HepG2 (cell line): ENCODE measurements around the gene PKN2.

Experiments used
- MTF1 ChIP-seq: sonication (generic); formaldehyde crosslinking; IDR thresholded peaks from 2 replicates; pipeline ENCODE4 v1.5.0; 2020; ENCODE audit warnings: missing genetic modification reagents
- POLR2A ChIP-seq, 2 experiments: IDR thresholded peaks; 2 replicates each; pipeline ENCODE4 v1.6.1; 2011; ENCODE audit warnings: low read depth in 2 of 2, low read length in 2 of 2, mild to moderate bottlenecking in 1 of 2, moderate library complexity in 1 of 2; ENCODE audit not compliant: insufficient read depth in 1 of 2

DNA sequence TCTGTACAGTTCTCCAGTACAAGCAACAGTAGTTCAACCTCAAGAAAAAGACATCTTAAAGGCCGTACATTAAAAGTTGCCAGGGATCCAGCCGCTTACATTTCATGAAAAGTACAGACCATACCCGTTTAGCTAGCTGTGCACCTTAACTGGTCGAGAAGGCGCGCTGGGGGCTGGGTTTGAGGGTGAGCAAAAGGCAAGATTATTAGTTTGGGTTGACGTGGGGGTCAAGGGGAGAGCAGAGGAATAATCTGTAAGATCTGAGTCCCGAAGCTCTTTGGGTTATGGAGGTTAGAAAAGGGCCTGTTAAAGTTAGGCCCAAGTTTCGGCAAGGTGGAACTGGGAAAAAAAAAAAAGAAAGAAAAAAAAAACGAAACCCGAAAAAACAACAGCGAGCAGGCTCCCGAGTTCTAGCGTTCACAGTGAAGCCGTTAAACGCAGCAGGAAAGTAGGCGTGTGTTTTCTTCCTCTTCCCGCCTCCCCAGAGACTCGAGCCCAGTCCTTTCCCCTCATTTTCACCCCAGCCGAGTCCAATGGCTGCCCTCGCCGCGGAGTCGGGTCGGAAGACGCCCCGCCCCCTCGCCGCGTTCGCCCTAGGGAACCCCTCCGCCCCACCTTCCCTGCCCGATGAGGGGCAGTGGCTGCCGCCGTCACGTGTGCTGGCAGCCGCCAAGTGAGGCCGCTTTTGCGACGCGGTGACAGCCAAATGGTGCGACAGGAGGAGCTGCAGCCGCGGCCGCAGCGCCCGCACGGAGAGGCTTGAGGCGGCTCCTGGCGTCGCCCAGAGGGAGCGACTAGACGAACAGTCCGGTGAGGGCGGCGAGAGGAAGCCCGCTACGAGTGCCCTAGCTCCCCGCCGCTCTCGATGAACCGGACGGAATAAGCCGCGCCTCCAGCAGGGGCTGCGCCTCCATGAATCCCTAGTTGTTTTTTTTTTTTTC lies at the start of gene PKN2:
- TF ChIP-seq POLR2A (IDR thresholded peaks at IDR 0.05; ENCODE audit: insufficient read depth in 1 of 2, low read depth in 2 of 2, low read length in 2 of 2) (peak; percentile 90 to 94), MTF1 (CRISPR knock-in tag) (no peak)
